Upper lobe of left lung (tissue), 6 donors: Measurements from ENCODE around the gene COL27A1. TPM values are rescaled to one million over a fixed set of nuclear protein-coding genes. Genes with fewer than 3 reads are reported as not detected.
A peak's percentile ranks its signal among the peaks of the same experiment; 100 is the strongest.
"Not testable (repeated sequence)": the region's sequence is repeated elsewhere in the genome, so short reads cannot be mapped to it uniquely, and the experiment has no call there.

Source experiments
- ATAC-seq, 2 donors: fragments of 200-7000 bp; cut with Tn5 transposase; one replicate each; pipeline ENCODE4 v1.9.1; 2022; ENCODE audit warnings: mild to moderate bottlenecking in 2 of 2, moderate library complexity in 2 of 2; ENCODE audit not compliant: low FRiP score in 2 of 2
- DNase-seq, 2 donors: peaks; one replicate each; pipeline ENCODE4 v3.0.0-alpha.2; 2019 to 2020
- H3K27ac ChIP-seq, 4 donors: fragments of 200-600 bp; sonication (generic); one replicate each; pipeline ENCODE4 v1.5.1; 2016 to 2019
- H3K27me3 ChIP-seq, 4 donors: fragments of 200-600 bp; sonication (generic); one replicate each; pipeline ENCODE4 v1.5.1; 2017 to 2019
- H3K36me3 ChIP-seq, 4 donors: fragments of 200-600 bp; sonication (generic); one replicate each; pipeline ENCODE4 v1.5.1; 2016 to 2019
- H3K4me1 ChIP-seq, 4 donors: fragments of 200-600 bp; sonication (generic); one replicate each; pipeline ENCODE4 v1.5.1; 2018 to 2019
- H3K4me3 ChIP-seq, 4 donors: fragments of 200-600 bp; sonication (generic); one replicate each; pipeline ENCODE4 v1.5.1; 2017 to 2019; ENCODE audit warnings: mild to moderate bottlenecking in 2 of 4, moderate library complexity in 1 of 4
- H3K9me3 ChIP-seq, 4 donors: fragments of 200-600 bp; sonication (generic); one replicate each; pipeline ENCODE4 v1.5.1; 2018 to 2019
- CTCF ChIP-seq, 6 experiments: fragments of 450-650 bp in 4 of 6; fragments of 200-600 bp in 2 of 6; sonication (generic) in 2 of 6; IDR thresholded peaks; one replicate each; pipeline ENCODE4 v1.5.1; 2016 to 2019; ENCODE audit warnings: antibody characterized with exemption in 6 of 6
- EP300 ChIP-seq, 4 donors: sonication (generic); formaldehyde crosslinking; IDR thresholded peaks; one replicate each; pipeline ENCODE4 v1.5.1; 2017; ENCODE audit warnings: antibody characterized with exemption in 4 of 4, control low read depth in 2 of 4
- POLR2A ChIP-seq, 4 donors: fragments of 450-650 bp; IDR thresholded peaks; one replicate each; pipeline ENCODE4 v1.5.1; 2016 to 2017; ENCODE audit warnings: antibody characterized with exemption in 4 of 4, mild to moderate bottlenecking in 2 of 4
- POLR2AphosphoS5 ChIP-seq, 2 donors: sonication (generic); formaldehyde crosslinking; IDR thresholded peaks; one replicate each; pipeline ENCODE4 v1.5.1; 2017; ENCODE audit warnings: antibody characterized with exemption in 2 of 2
- WGBS, 2 donors: methylation state at CpG; one replicate each; pipeline ENCODE4 v1.1.5; 2017 to 2018; 5-methylcytosine and 5-hydroxymethylcytosine counted together
- total RNA-seq, 6 donors: library from RNA; depleted of rRNA in 4 of 6; stranded (reverse); fragments of >200 nt in 4 of 6; gene quantifications; one replicate each; pipeline versions ENCODE4 v1.1.0 to v1.2.1, GENCODE V29; 2016 to 2021
- donor health status: DM: no; HTN: no; CAD: no; lungs with moderate emphysema.
- donor health status: DM: no; HTN: yes; CAD: no; lungs with severe emphysema.

Gene COL27A1
- total RNA-seq, 6 donors from 2014 or later = 4.0 to 55.5 (median 9.2) TPM

- not testable (repeated sequence) for ATAC-seq, H3K4me1 ChIP-seq, H3K36me3 ChIP-seq, H3K27me3 ChIP-seq, H3K27ac ChIP-seq, DNase-seq, H3K9me3 ChIP-seq, H3K4me3 ChIP-seq
- WGBS, 2 donors = 71 to 72% methylated on average over 6 of the region's 6 CpGs
These were observed 168.5 kb downstream of the COL27A1 start for GRCh38 chr9:114323849-114324248.

GRCh38 chr9:114324492-114324891 is 169.2 kb downstream of the COL27A1 start:
- TF ChIP-seq POLR2AphosphoS5 (IDR thresholded peaks at IDR 0.05) = no peak
- TF ChIP-seq POLR2A (IDR thresholded peaks at IDR 0.05) = no peak
- no peak for TF ChIP-seq CTCF (IDR thresholded peaks at IDR 0.05)
- no peak for TF ChIP-seq EP300 (IDR thresholded peaks at IDR 0.05)
- Histone ChIP-seq H3K9me3 (no peaks in the 10 kb centered on the region), H3K4me3 (no peak overlapping the region), H3K27ac (no peak overlapping the region), H3K36me3 (no peaks in the 10 kb centered on the region), H3K4me1 (no peaks in the 10 kb centered on the region), H3K27me3 (no peaks in the 10 kb centered on the region)
- 91 to 93% methylated on average over 6 to 8 of the region's 8 CpGs for WGBS, 2 donors
- ATAC-seq (no peak), DNase-seq (no peak)

GRCh38 chr9:114324965-114325364 is 169.6 kb downstream of the COL27A1 start:
- not testable (repeated sequence) for H3K27me3 ChIP-seq, ATAC-seq, H3K4me1 ChIP-seq, H3K27ac ChIP-seq, H3K4me3 ChIP-seq, DNase-seq, H3K36me3 ChIP-seq, H3K9me3 ChIP-seq
- WGBS, 2 donors = 84 to 89% methylated on average over 6 to 7 of the region's 9 CpGs

GRCh38 chr9:114325684-114326254 is 170.4 kb downstream of the COL27A1 start:
- not testable (repeated sequence) for H3K4me3 ChIP-seq, H3K27me3 ChIP-seq, ATAC-seq, H3K27ac ChIP-seq, DNase-seq, H3K4me1 ChIP-seq, H3K9me3 ChIP-seq, H3K36me3 ChIP-seq
- whole genome bisulfite sequencing, 2 donors = 78 to 85% methylated on average over 3 of the region's 3 CpGs

- no peaks in the 10 kb centered on the region for H3K4me1 ChIP-seq
- ATAC-seq (no peak), DNase-seq (no peak)
- no peak for TF ChIP-seq POLR2AphosphoS5 (IDR thresholded peaks at IDR 0.05)
- TF ChIP-seq CTCF (IDR thresholded peaks at IDR 0.05) = no peak
- no peak for TF ChIP-seq POLR2A (IDR thresholded peaks at IDR 0.05)
- no peak for TF ChIP-seq EP300 (IDR thresholded peaks at IDR 0.05)
- no peaks in the 10 kb centered on the region for H3K27me3 ChIP-seq
- no peak overlapping the region for H3K27ac ChIP-seq
- H3K4me3 ChIP-seq = no peak overlapping the region
- 96 to 100% methylated on average over 1 to 8 of the region's 8 CpGs for WGBS, 2 donors
- no peaks in the 10 kb centered on the region for H3K36me3 ChIP-seq
- H3K9me3 ChIP-seq = no peaks in the 10 kb centered on the region
These were observed 172.4 kb downstream of the COL27A1 start for GRCh38 chr9:114327749-114328148.

- peak overlapping the region in 1 of 4 donors; percentile 49 for H3K27ac ChIP-seq
- H3K9me3 ChIP-seq, H3K4me3 ChIP-seq, DNase-seq, ATAC-seq, H3K36me3 ChIP-seq, H3K4me1 ChIP-seq, H3K27me3 ChIP-seq: not testable (repeated sequence)
- WGBS, 2 donors = 85 to 87% methylated on average over 10 of the region's 10 CpGs
These were observed 173.1 kb downstream of the COL27A1 start for GRCh38 chr9:114328357-114328820.

- not testable (repeated sequence) for DNase-seq, H3K27me3 ChIP-seq, ATAC-seq, H3K36me3 ChIP-seq, H3K9me3 ChIP-seq, H3K4me3 ChIP-seq, H3K4me1 ChIP-seq
- WGBS, 2 donors = 44 to 74% methylated on average over 10 of the region's 12 CpGs
- H3K27ac ChIP-seq = peak overlapping the region in 1 of 4 donors; percentile 49
These were observed 173.7 kb downstream of the COL27A1 start for GRCh38 chr9:114328937-114329624.

- peak; percentile 42 to 74 for ATAC-seq
- not testable (repeated sequence) for H3K9me3 ChIP-seq, H3K4me3 ChIP-seq, H3K27me3 ChIP-seq, H3K4me1 ChIP-seq, H3K36me3 ChIP-seq, DNase-seq
- no CpG with 5 or more reads among the region's 10 CpGs for WGBS, 2 donors
- H3K27ac ChIP-seq = peak within 1 kb of the TSS in 1 of 4 donors; percentile 49
These were observed 174.3 kb downstream of the COL27A1 start, which contains the start of gene ORM2 for GRCh38 chr9:114329625-114330022. Gene ORM2 (plus strand): TSS chr9:114329869. CDS start chr9:114329905, 36 bp downstream.
